ENCODE results near the gene VAMP5. TPM values are rescaled to one million over a fixed set of nuclear protein-coding genes. Genes with fewer than 3 reads are reported as not detected.

The VAMP5 gene
- total RNA-seq, 4 donors from 2014 or later, result 37.6 to 56.5 (median 51.2) TPM

DNA sequence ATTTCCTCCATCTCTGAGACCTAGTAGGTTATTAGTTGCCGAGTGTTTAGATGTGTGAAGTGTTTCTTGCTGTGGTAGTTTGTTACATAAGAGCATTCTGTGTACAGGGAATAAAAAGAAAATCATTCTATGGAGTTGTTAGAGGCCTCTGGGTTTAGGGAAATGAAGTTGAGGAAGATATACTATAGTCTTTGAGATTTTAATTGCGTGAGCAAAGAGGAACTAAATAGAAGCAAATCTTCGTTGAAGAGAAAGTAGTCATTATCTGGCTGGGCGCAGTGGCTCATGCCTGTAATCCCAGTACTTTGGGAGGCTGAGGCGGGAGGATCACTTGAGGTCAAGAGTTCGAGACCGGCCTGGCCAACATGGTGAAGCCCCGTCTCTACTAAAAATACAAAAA, 50.8 kb downstream of the VAMP5 start:
- TF ChIP-seq POLR2AphosphoS5 (IDR thresholded peaks at IDR 0.05) (no peak), EP300 (IDR thresholded peaks at IDR 0.05) (no peak), POLR2A (IDR thresholded peaks at IDR 0.05) (no peak), CTCF (IDR thresholded peaks at IDR 0.05) (no peak)
- no peaks in the 10 kb centered on the region for H3K27me3 ChIP-seq
- H3K36me3 ChIP-seq, result peaks cover 2 to 94% of the 10 kb centered on the region in 2 donors
- no peak overlapping the region for H3K27ac ChIP-seq
- no peak overlapping the region for H3K4me3 ChIP-seq
- H3K4me1 ChIP-seq, result peaks cover 0 to 8% (median 0%) of the 10 kb centered on the region in 3 donors
- H3K9me3 ChIP-seq, result no peaks in the 10 kb centered on the region
- ATAC-seq, result no peak
- WGBS, 2 donors (ENCODE audit: low coverage in 1 of 2), result 81 to 100% methylated on average over 1 to 8 of the region's 8 CpGs

DNA sequence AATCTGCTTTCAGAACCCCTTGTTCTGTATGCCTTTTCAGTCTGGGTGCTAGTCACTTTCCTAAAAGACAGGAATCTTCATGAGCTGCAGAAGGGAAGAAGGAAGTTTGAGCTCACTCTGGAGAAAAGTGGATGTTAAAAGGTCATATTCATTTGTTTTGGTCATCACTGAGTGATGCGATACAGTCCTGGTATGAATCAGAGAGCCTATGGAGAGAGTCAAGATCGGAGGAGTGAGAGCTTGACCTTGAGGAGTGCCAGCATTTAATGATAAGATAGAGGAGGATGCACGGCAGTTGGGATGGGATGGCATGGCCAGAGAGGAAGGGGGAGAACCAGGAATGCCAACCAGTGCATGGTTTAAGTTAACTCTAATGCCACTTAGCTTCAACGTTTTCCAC, 51.4 kb downstream of the VAMP5 start:
- no peak for ATAC-seq
- Histone ChIP-seq H3K27me3 (no peaks in the 10 kb centered on the region), H3K9me3 (no peaks in the 10 kb centered on the region), H3K36me3 (peaks cover 2 to 94% of the 10 kb centered on the region in 2 donors), H3K27ac (no peak overlapping the region), H3K4me3 (no peak overlapping the region), H3K4me1 (peaks cover 0 to 8% (median 0%) of the 10 kb centered on the region in 3 donors)
- TF ChIP-seq CTCF (IDR thresholded peaks at IDR 0.05) (no peak), EP300 (IDR thresholded peaks at IDR 0.05) (no peak), POLR2A (IDR thresholded peaks at IDR 0.05) (no peak), POLR2AphosphoS5 (IDR thresholded peaks at IDR 0.05) (no peak)
- 50 to 55% methylated on average over 3 to 4 of the region's 4 CpGs for WGBS, 2 donors (ENCODE audit: low coverage in 1 of 2)

- TF ChIP-seq EP300 (IDR thresholded peaks at IDR 0.05) (no peak), CTCF (IDR thresholded peaks at IDR 0.05) (no peak), POLR2A (IDR thresholded peaks at IDR 0.05) (no peak), POLR2AphosphoS5 (IDR thresholded peaks at IDR 0.05) (no peak)
- no peak for ATAC-seq
These were observed 58.5 kb downstream of the VAMP5 start for GRCh38 chr2:85642725-85643124.

More at GRCh38 chr2:85642725-85643124, 58.5 kb downstream of the VAMP5 start:
- H3K4me1 ChIP-seq, result peaks cover 0 to 3% (median 0%) of the 10 kb centered on the region in 3 donors
- H3K27ac ChIP-seq, result no peak overlapping the region
- WGBS, 2 donors (ENCODE audit: low coverage in 1 of 2), result 73 to 100% methylated on average over 3 of the region's 3 CpGs
- peaks cover 14 to 100% of the 10 kb centered on the region in 2 donors for H3K36me3 ChIP-seq
- H3K9me3 ChIP-seq, result no peaks in the 10 kb centered on the region
- H3K27me3 ChIP-seq, result no peaks in the 10 kb centered on the region
- H3K4me3 ChIP-seq, result no peak overlapping the region

Small RNA genes lying within 50 kb of the gene (small RNA-seq; reads per million reads assigned to genes)
- gene RN7SL126P, result 0 reads per million in 4 donors

Other genes starting within 250 kb of the VAMP5 start
- 10 to 100 TPM; 29.5 to 61.8 (median 44.9) TPM for gene RETSAT, start 229.9 kb upstream of the VAMP5 start, total RNA-seq
- gene ELMOD3, start 229.7 kb upstream of the VAMP5 start, total RNA-seq, result 10 to 100 TPM; 12.4 to 25.8 (median 18.0) TPM
- 10 to 100 TPM; 42.2 to 69.2 (median 60.2) TPM for gene CAPG, start 174.1 kb upstream of the VAMP5 start, total RNA-seq
- gene SH2D6, start 165.7 kb upstream of the VAMP5 start, total RNA-seq, result not detected
- 100 to 1,000 TPM in 2 of 4 donors, 10 to 100 TPM in 2; 68.5 to 295 (median 130) TPM for gene MAT2A, start 45.3 kb upstream of the VAMP5 start, total RNA-seq
- 10 to 100 TPM; 16.2 to 29.3 (median 24.3) TPM for gene GGCX, start 22.9 kb upstream of the VAMP5 start, total RNA-seq
- gene VAMP8, start 6.8 kb upstream of the VAMP5 start, total RNA-seq, result 10 to 100 TPM in 2 of 4 donors, 1 to 10 TPM in 1, not detected in 1; 4.9 to 30.5 (median 13.6) TPM
- 100 to 1,000 TPM; 113 to 174 (median 148) TPM for gene RNF181, start 11.3 kb downstream of the VAMP5 start, total RNA-seq
- gene TMEM150A, start 18.3 kb downstream of the VAMP5 start, total RNA-seq, result 10 to 100 TPM; 17.6 to 26.9 (median 19.9) TPM
- 10 to 100 TPM; 12.3 to 21.0 (median 19.8) TPM for gene C2orf68, start 27.6 kb downstream of the VAMP5 start, total RNA-seq
- gene USP39, start 31.8 kb downstream of the VAMP5 start, total RNA-seq, result 10 to 100 TPM; 41.7 to 82.2 (median 56.7) TPM
- gene SFTPB, start 83.8 kb downstream of the VAMP5 start, total RNA-seq, result not detected
- gene GNLY, start 109.9 kb downstream of the VAMP5 start, total RNA-seq, result 1 to 10 TPM in 1 of 4 donors, under 1 TPM in 1, not detected in 2; 0.54 to 3.1 TPM
- gene ATOH8, start 169.6 kb downstream of the VAMP5 start, total RNA-seq, result 10 to 100 TPM; 34.5 to 79.5 (median 59.6) TPM